H1 (cell line): Measurements from ENCODE around the gene SEC24C. TPM values are rescaled to one million over a fixed set of nuclear protein-coding genes. Genes with fewer than 3 reads are reported as not detected.

Source experiments
- CTCF ChIA-PET: fragments of 300-600 bp; sonication (Branson Sonifier 250); formaldehyde crosslinking; loops from one replicate; lab custom pipeline; 2021; ENCODE audit not compliant: partially characterized antibody; lab: Charles Lee
- POLR2A ChIA-PET: fragments of 300-600 bp; sonication (Branson Sonifier 250); formaldehyde crosslinking; loops from one replicate; lab custom pipeline; 2021; ENCODE audit warnings: inconsistent platforms; ENCODE audit not compliant: partially characterized antibody; lab: Charles Lee
- DNase-seq, 2 experiments: peaks; one replicate each; pipeline versions ENCODE4 v3.0.0 to v3.0.0-alpha.2; 2010 to 2022; ENCODE audit warnings: low spot score in 2 of 2, low read depth in 1 of 2, mixed read lengths in 1 of 2
- FAIRE-seq: peaks from 2 replicates; lab custom pipeline; 2011; peaks lifted over from hg19 to GRCh38; lab: Jason Lieb, UNC
- H2AFZ ChIP-seq: 2 replicates; pipeline ENCODE4 v1.8.1; 2012; ENCODE audit warnings: low read length, inconsistent platforms
- H2AK5ac ChIP-seq: 2 replicates; pipeline ENCODE4 v1.6.1; 2013; ENCODE audit warnings: low read depth, low read length
- H2BK120ac ChIP-seq: replicated peaks from 2 replicates; pipeline ENCODE3; 2013; ENCODE audit warnings: low read depth, low read length, inconsistent platforms
- H2BK12ac ChIP-seq: 2 replicates; pipeline ENCODE4 v1.6.1; 2013; ENCODE audit warnings: low read depth, low read length
- H2BK15ac ChIP-seq: 2 replicates; pipeline ENCODE4 v1.6.1; 2013; ENCODE audit warnings: low read length
- H2BK20ac ChIP-seq: 2 replicates; pipeline ENCODE4 v1.6.1; 2013; ENCODE audit warnings: low read length
- H2BK5ac ChIP-seq: 2 replicates; pipeline ENCODE4 v1.6.1; 2013; ENCODE audit warnings: low read depth, low read length
- H3K14ac ChIP-seq: 2 replicates; pipeline ENCODE4 v1.6.1; 2013; ENCODE audit warnings: inconsistent platforms; ENCODE audit not compliant: insufficient read length
- H3K18ac ChIP-seq: 2 replicates; pipeline ENCODE4 v1.6.1; 2013; ENCODE audit warnings: low read length; ENCODE audit errors: extremely low read depth
- H3K23ac ChIP-seq: 2 replicates; pipeline ENCODE4 v1.6.1; 2013; ENCODE audit warnings: inconsistent platforms; ENCODE audit not compliant: insufficient read length
- H3K23me2 ChIP-seq: 2 replicates; pipeline ENCODE4 v1.6.1; 2013; ENCODE audit warnings: low read depth, low read length
- H3K27ac ChIP-seq: 2 replicates; pipeline ENCODE4 v1.6.1; 2011; ENCODE audit warnings: low read depth, low read length, inconsistent platforms
- H3K27me3 ChIP-seq, 4 experiments: replicated peaks in 1 of 4; 1 replicate in 1 of 4; 2 replicates in 3 of 4; pipeline versions ENCODE4 v1.6.1 to v1.8.1; 2011 to 2013; ENCODE audit warnings: low read length in 3 of 4, mild to moderate bottlenecking in 3 of 4, inconsistent platforms in 2 of 4, mixed read lengths in 2 of 4, moderate library complexity in 1 of 4; ENCODE audit not compliant: control insufficient read depth in 3 of 4, insufficient read depth in 3 of 4; ENCODE audit errors: extremely low read depth in 1 of 4
- H3K36me3 ChIP-seq, 4 experiments: 2 replicates each; pipeline versions ENCODE4 v1.6.1 to v1.8.1; 2011 to 2013; ENCODE audit warnings: mild to moderate bottlenecking in 4 of 4, low read length in 3 of 4, moderate library complexity in 2 of 4, control low read depth in 1 of 4, inconsistent platforms in 1 of 4; ENCODE audit not compliant: insufficient read depth in 4 of 4, control insufficient read depth in 2 of 4
- H3K4ac ChIP-seq: replicated peaks from 2 replicates; pipeline ENCODE3; 2013; ENCODE audit warnings: low read length, low read depth, mixed read lengths, inconsistent platforms; ENCODE audit not compliant: insufficient read length
- H3K4me1 ChIP-seq, 4 experiments: replicated peaks in 1 of 4; 1 replicate in 1 of 4; 2 replicates in 3 of 4; pipeline versions ENCODE4 v1.6.1 to v1.8.1; 2011 to 2013; ENCODE audit warnings: low read length in 3 of 4, inconsistent platforms in 2 of 4, mixed read lengths in 1 of 4; ENCODE audit not compliant: insufficient read depth in 4 of 4, control insufficient read depth in 3 of 4
- H3K4me2 ChIP-seq, 2 experiments: 2 replicates each; pipeline versions ENCODE4 v1.6.1 to v1.8.1; 2011 to 2013; ENCODE audit warnings: low read depth in 2 of 2, low read length in 2 of 2, control low read depth in 1 of 2, inconsistent platforms in 1 of 2, mild to moderate bottlenecking in 1 of 2; ENCODE audit not compliant: insufficient read depth in 1 of 2
- H3K4me3 ChIP-seq, 4 experiments: fragments of 200-600, 300-600 bp in 1 of 4; sonication (generic), shearing (Covaris generic), sonication (Bioruptor Twin) in 1 of 4; 2 replicates each; pipeline versions ENCODE4 v1.5.1 to v1.8.1; 2011 to 2016; ENCODE audit warnings: low read length in 4 of 4, low read depth in 3 of 4, control low read depth in 2 of 4, inconsistent platforms in 2 of 4, mild to moderate bottlenecking in 2 of 4, mixed read lengths in 1 of 4, moderate library complexity in 1 of 4; ENCODE audit not compliant: insufficient read depth in 2 of 4; ENCODE audit errors: extremely low read depth in 1 of 4
- H3K56ac ChIP-seq: replicated peaks from 2 replicates; pipeline ENCODE3; 2013; ENCODE audit warnings: low read depth, mild to moderate bottlenecking, mixed read lengths, low read length, inconsistent platforms; ENCODE audit not compliant: insufficient read length
- H3K79me1 ChIP-seq: 2 replicates; pipeline ENCODE4 v1.6.1; 2013; ENCODE audit warnings: low read depth, low read length, control low read depth
- H3K79me2 ChIP-seq, 2 experiments: 2 replicates each; pipeline versions ENCODE4 v1.6.1 to v1.8.1; 2012 to 2013; ENCODE audit warnings: low read length in 2 of 2, mild to moderate bottlenecking in 2 of 2, inconsistent platforms in 1 of 2; ENCODE audit not compliant: insufficient read depth in 2 of 2, control insufficient read depth in 1 of 2
- H3K9ac ChIP-seq, 4 experiments: replicated peaks in 1 of 4; 1 replicate in 1 of 4; 2 replicates in 3 of 4; pipeline versions ENCODE4 v1.6.1 to v1.8.1; 2011 to 2013; ENCODE audit warnings: low read depth in 3 of 4, low read length in 3 of 4, control low read depth in 2 of 4, mild to moderate bottlenecking in 2 of 4, moderate library complexity in 2 of 4, inconsistent platforms in 1 of 4; ENCODE audit errors: extremely low read depth in 1 of 4
- H3K9me3 ChIP-seq, 2 experiments: 2 replicates each; pipeline versions ENCODE4 v1.6.1 to v1.8.1; 2012 to 2013; ENCODE audit warnings: mild to moderate bottlenecking in 2 of 2, moderate library complexity in 2 of 2, control low read depth in 1 of 2, inconsistent platforms in 1 of 2, low read depth in 1 of 2, low read length in 1 of 2, mixed read lengths in 1 of 2; ENCODE audit not compliant: insufficient read depth in 2 of 2
- H4K20me1 ChIP-seq, 2 experiments: replicated peaks in 1 of 2; 2 replicates each; pipeline versions ENCODE3 to v1.8.1; 2011 to 2013; ENCODE audit warnings: inconsistent platforms in 2 of 2, low read length in 2 of 2, mild to moderate bottlenecking in 1 of 2; ENCODE audit not compliant: insufficient read depth in 2 of 2, control insufficient read depth in 1 of 2
- H4K5ac ChIP-seq: 2 replicates; pipeline ENCODE4 v1.6.1; 2013; ENCODE audit warnings: low read length, low read depth, mixed read lengths, inconsistent platforms; ENCODE audit not compliant: insufficient read length
- H4K8ac ChIP-seq: 2 replicates; pipeline ENCODE4 v1.8.0; 2013; ENCODE audit warnings: mild to moderate bottlenecking, moderate library complexity, low read length, inconsistent platforms; ENCODE audit not compliant: insufficient read depth; ENCODE audit errors: extremely low read depth
- H4K91ac ChIP-seq: replicated peaks from 2 replicates; pipeline ENCODE3; 2013; ENCODE audit warnings: low read length, mixed read lengths, inconsistent platforms; ENCODE audit not compliant: insufficient read length
- ASH2L ChIP-seq: fragments of 200-600, 300-600 bp; sonication (generic); IDR thresholded peaks from one replicate; pipeline ENCODE4 v1.7.1; 2017; ENCODE audit warnings: low read length
- CHD1 ChIP-seq: IDR thresholded peaks from 2 replicates; pipeline ENCODE4 v1.6.1; 2012; ENCODE audit warnings: low read depth, low read length, improper control_type of control experiment
- CHD2 ChIP-seq: IDR thresholded peaks from 2 replicates; pipeline ENCODE4 v1.6.1; 2012; ENCODE audit warnings: low read length, improper control_type of control experiment
- E2F6 ChIP-seq: IDR thresholded peaks from 2 replicates; pipeline ENCODE4 v1.6.1; 2012; ENCODE audit warnings: inconsistent platforms
- JUND ChIP-seq: IDR thresholded peaks from 2 replicates; pipeline ENCODE4 v1.6.1; 2011; ENCODE audit warnings: mild to moderate bottlenecking, improper control_type of control experiment, low read length
- KDM4A ChIP-seq: IDR thresholded peaks from one replicate; pipeline ENCODE4 v1.7.1; 2012; ENCODE audit warnings: low read depth, mild to moderate bottlenecking, moderate library complexity, low read length, inconsistent platforms; ENCODE audit not compliant: severe bottlenecking
- KDM5A ChIP-seq: fragments of 200-600 bp; IDR thresholded peaks from 2 replicates; pipeline ENCODE4 v1.7.1; 2012; ENCODE audit warnings: mild to moderate bottlenecking, low read length, inconsistent platforms, mixed read lengths
- MAFK ChIP-seq: IDR thresholded peaks from 2 replicates; pipeline ENCODE4 v1.6.1; 2012; ENCODE audit warnings: low read depth, mild to moderate bottlenecking, improper control_type of control experiment, low read length
- RNF2 ChIP-seq: fragments of 200-900, 300-1000 bp; sonication (generic); IDR thresholded peaks from 2 replicates; pipeline ENCODE4 v1.7.1; 2016; ENCODE audit warnings: borderline replicate concordance, low read depth, mild to moderate bottlenecking, antibody characterized with exemption, low read length; ENCODE audit not compliant: poor library complexity, severe bottlenecking; ENCODE audit errors: missing control alignments
- SIRT6 ChIP-seq: IDR thresholded peaks from one replicate; pipeline ENCODE4 v1.7.1; 2012; ENCODE audit warnings: low read length, inconsistent platforms
- SP2 ChIP-seq: IDR thresholded peaks from 2 replicates; pipeline ENCODE4 v1.6.1; 2012; ENCODE audit warnings: mild to moderate bottlenecking, low read length, inconsistent platforms
- SRF ChIP-seq: IDR thresholded peaks from 2 replicates; pipeline ENCODE4 v1.6.1; 2011; ENCODE audit warnings: mild to moderate bottlenecking, low read depth, low read length, moderate library complexity
- SUZ12 ChIP-seq: fragments of 200-600 bp; sonication (generic); IDR thresholded peaks from 2 replicates; pipeline ENCODE4 v1.6.1; 2012; ENCODE audit warnings: mild to moderate bottlenecking, inconsistent platforms, low read length, moderate library complexity, mixed read lengths
- TBP ChIP-seq: IDR thresholded peaks from 2 replicates; pipeline ENCODE4 v1.6.1; 2011; ENCODE audit warnings: low read depth, low read length, improper control_type of control experiment
- TEAD4 ChIP-seq: IDR thresholded peaks from 2 replicates; pipeline ENCODE4 v1.6.1; 2012; ENCODE audit warnings: low read depth, low read length, inconsistent platforms, mixed read lengths
- WGBS, 2 experiments: shearing (Covaris generic) in 1 of 2; methylation state at CpG; one replicate each; pipeline versions ENCODE4 v1.1.6 to v1.1.7; 2013 to 2015; ENCODE audit warnings: low lambda C conversion rate in 2 of 2, mixed read lengths in 2 of 2, inconsistent platforms in 1 of 2, low coverage in 1 of 2, missing lambda C conversion rate in 1 of 2; ENCODE audit not compliant: insufficient replicate concordance in 2 of 2, insufficient coverage in 1 of 2, insufficient read length in 1 of 2; ENCODE audit errors: extremely low coverage in 1 of 2, missing lambda C conversion rate in 1 of 2; 5-methylcytosine and 5-hydroxymethylcytosine counted together
- polyA plus RNA-seq, 7 experiments: library from polyadenylated mRNA; depleted of rRNA in 3 of 7; stranded (reverse) in 5 of 7; unstranded in 2 of 7; fragments of >200 nt in 5 of 7; fragments of 200-250 nt in 2 of 7; gene quantifications; 1 replicate in 5 of 7; 2 replicates in 1 of 7; 4 replicates in 1 of 7; pipeline versions ENCODE4 v1.2.1 to v1.2.3, GENCODE V29; 2011 to 2013; ENCODE audit warnings: missing spikeins in 2 of 7, mixed read lengths in 2 of 7
- total RNA-seq: library from RNA; stranded (reverse); fragmentation: NEBNext Ultra II Directional; extraction: Animal tissue kit (Norgen Biotek cat#: 25700); gene quantifications from 2 replicates; pipeline ENCODE4 v1.2.1, GENCODE V29; 2021

Gene SEC24C
- total and polyA plus RNA-seq, 2 of the 8 experiments (the other 6 are each of a cell fraction or from before 2014, with no cell fraction given) = 63.2 to 67.4 TPM

- Histone ChIP-seq H3K23ac (no peak overlapping the region), H4K91ac (no peak overlapping the region), H2BK5ac (no peak overlapping the region), H4K5ac (no peak overlapping the region), H3K79me1 (0 out of 2 replicates have a peak, but pooled peaks cover 2% of the 10 kb centered on the region), H3K18ac (no peak overlapping the region), H2BK12ac (no peak overlapping the region), H2BK20ac (no peak overlapping the region), H3K27me3 (no peaks in the 10 kb centered on the region), H3K4me2 (no peak overlapping the region), H3K36me3 (peaks cover 19 to 64% (median 44%) of the 10 kb centered on the region in 4 experiments), H3K56ac (no peak overlapping the region), H4K8ac (no peak overlapping the region), H3K4me1 (no peaks in the 10 kb centered on the region), H3K14ac (no peak overlapping the region), H2AFZ (no peak overlapping the region), H2BK15ac (no peak overlapping the region), H2AK5ac (no peak overlapping the region), H3K27ac (no peak overlapping the region), H2BK120ac (no peak overlapping the region), H3K4me3 (no peak overlapping the region), H3K9me3 (no peaks in the 10 kb centered on the region), H3K4ac (no peak overlapping the region), H4K20me1 (no peaks in the 10 kb centered on the region), H3K23me2 (no peaks in the 10 kb centered on the region; the same call in 1 of the 2 replicates), H3K79me2 (no peaks in the 10 kb centered on the region), H3K9ac (no peak overlapping the region)
- ChIA-PET POLR2A (interaction anchor here (1.5 to 2.3 kb wide), 3 partner anchors 16 to 22 kb away, joined by 3 to 6 read pairs (median 4); no protein-coding TSS in a partner anchor), CTCF (interaction anchor here (0.6 to 2.2 kb wide), 6 partner anchors 14 to 337 kb away, joined by 3 to 6 read pairs (median 4); no protein-coding TSS in a partner anchor)
- DNase-seq (no peak), FAIRE-seq (no peak)
- 100% methylated on average over 2 of the region's 2 CpGs; no CpG with 5 or more reads in 1 of the 2 experiments for WGBS, 2 experiments
- no peak for TF ChIP-seq RNF2
- no peak for TF ChIP-seq CHD1
- TF ChIP-seq E2F6 = no peak
- no peak for TF ChIP-seq CHD2
- no peak for TF ChIP-seq ASH2L
- no peak for TF ChIP-seq TEAD4
- TF ChIP-seq JUND = no peak
- TF ChIP-seq SRF = no peak
- TF ChIP-seq KDM4A = no peak
- no peak for TF ChIP-seq SP2
- TF ChIP-seq SUZ12 = no peak
- TF ChIP-seq TBP = no peak
- TF ChIP-seq MAFK = no peak
- no peak for TF ChIP-seq KDM5A
- no peak for TF ChIP-seq SIRT6
Measured at GRCh38 chr10:73763343-73763742, 19.2 kb downstream of the SEC24C start.
